ENCODE results near the gene SEZ6L. TPM values are rescaled to one million over a fixed set of nuclear protein-coding genes. Genes with fewer than 3 reads are reported as not detected.

The SEZ6L gene
- total and polyA plus RNA-seq, 10 of the 15 experiments (the other 5 are each of a cell fraction or from before 2014, with no cell fraction given) = not detected

DNA sequence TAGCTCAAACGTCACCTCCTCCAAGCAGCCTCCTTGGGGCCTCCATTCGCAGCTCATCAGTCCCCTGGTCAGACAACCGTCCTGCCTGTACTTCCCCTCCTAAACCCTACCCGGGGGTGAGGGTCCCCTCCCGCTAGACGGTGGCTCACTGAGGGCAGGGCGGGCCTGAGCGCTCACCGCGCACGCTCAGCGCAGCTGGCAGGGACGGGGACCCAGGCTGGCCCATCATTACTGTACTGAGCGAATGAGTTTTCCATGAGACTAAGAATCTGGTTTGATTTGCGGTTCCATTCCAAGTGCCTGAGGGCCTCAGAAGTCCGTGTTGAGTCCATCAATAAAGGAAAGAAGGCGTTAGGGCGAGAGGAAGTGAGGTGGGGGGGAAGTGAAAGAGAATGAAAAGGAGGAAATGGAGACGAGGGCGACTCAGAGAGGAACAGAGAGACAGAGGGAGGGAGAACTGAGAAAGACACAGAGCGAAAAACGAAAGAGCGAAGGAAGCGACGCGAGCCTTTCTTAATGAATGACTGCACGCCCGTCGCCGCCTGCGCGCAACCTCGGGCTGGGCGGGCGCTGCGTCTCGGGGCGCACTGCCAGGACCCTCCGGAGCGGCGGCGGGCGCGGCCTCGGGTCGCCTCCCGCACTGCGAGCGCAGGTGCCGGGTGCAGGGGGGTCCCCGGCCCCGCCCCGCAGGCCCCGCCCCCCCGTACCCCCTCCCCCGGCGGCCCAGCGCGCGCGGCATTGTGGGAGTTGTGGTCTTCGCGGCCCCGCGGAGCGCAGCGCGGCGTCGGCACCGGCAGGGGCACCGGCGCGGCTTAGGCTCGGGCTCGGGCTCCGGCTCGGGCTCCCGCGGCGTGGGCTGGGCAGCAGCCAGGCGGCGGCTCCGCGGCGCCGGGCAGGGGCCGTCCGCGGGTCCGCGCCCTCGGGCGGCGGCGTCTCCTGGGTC, 259.5 kb downstream of the SEZ6L start, which contains the start of gene ASPHD2 (continued):
- TF ChIP-seq, protein P1, sequence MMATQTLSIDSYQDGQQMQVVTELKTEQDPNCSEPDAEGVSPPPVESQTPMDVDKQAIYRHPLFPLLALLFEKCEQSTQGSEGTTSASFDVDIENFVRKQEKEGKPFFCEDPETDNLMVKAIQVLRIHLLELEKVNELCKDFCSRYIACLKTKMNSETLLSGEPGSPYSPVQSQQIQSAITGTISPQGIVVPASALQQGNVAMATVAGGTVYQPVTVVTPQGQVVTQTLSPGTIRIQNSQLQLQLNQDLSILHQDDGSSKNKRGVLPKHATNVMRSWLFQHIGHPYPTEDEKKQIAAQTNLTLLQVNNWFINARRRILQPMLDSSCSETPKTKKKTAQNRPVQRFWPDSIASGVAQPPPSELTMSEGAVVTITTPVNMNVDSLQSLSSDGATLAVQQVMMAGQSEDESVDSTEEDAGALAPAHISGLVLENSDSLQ (IDR thresholded peaks at IDR 0.05) = peak; percentile 79
- TF ChIP-seq ETV6 (conservative IDR thresholded peaks at IDR 0.05 in 1 of 2, IDR thresholded peaks at IDR 0.05 in 1 of 2; ENCODE audit: borderline replicate concordance in 1 of 2, low read depth in 1 of 2) (peak in 1 of 2 experiments; percentile 98; a peak in 2 of 4 replicates), NFXL1 (IDR thresholded peaks at IDR 0.05; ENCODE audit: borderline replicate concordance) (peak; percentile 72)

- in situ Hi-C loops (cut with MboI) = no loop called here
- no peaks in the 10 kb centered on the region for H4K20me1 ChIP-seq (ENCODE audit: control insufficient read depth, insufficient read depth)
- peak overlapping the region; percentile 41 for H3K27ac ChIP-seq (ENCODE audit: control insufficient read depth, insufficient read depth)
- H3K4me3 ChIP-seq = peak overlapping the region; percentile 92
- RAD21 ChIA-PET (ENCODE audit: unreplicated experiment) = interaction anchor here (1.0 to 2.2 kb wide), 6 partner anchors 11 to 243 kb away, joined by 3 to 10 read pairs (median 6); no protein-coding TSS in a partner anchor
- H3K4me1 ChIP-seq (ENCODE audit: control insufficient read depth, insufficient read depth, low read length) = peaks cover 36% of the 10 kb centered on the region
- peak overlapping the region; percentile 74 for H3K9ac ChIP-seq (ENCODE audit: control insufficient read depth, insufficient read depth, low read length)
- peak overlapping the region; percentile 43; the same call in 1 of the 2 replicates for H2AFZ ChIP-seq (ENCODE audit: control insufficient read depth, low read depth, low read length)
- SMC1A ChIA-PET (ENCODE audit: uncharacterized antibody, unreplicated experiment) = interaction anchor here (0.7 to 2.6 kb wide), 10 partner anchors 10 to 244 kb away, joined by 3 to 16 read pairs (median 5); no protein-coding TSS in a partner anchor
- CTCF ChIA-PET = interaction anchor here (0.7 to 3.2 kb wide), 10 partner anchors 12 to 243 kb away, joined by 3 to 26 read pairs (median 5); no protein-coding TSS in a partner anchor
- H3K36me3 ChIP-seq (ENCODE audit: control insufficient read depth in 2 of 2, insufficient read depth in 2 of 2, low read length in 1 of 2) = peaks cover 0 to 8% of the 10 kb centered on the region in 2 experiments; a peak in 2 of 4 replicates
- peak overlapping the region; percentile 97 for H3K4me2 ChIP-seq (ENCODE audit: control insufficient read depth, insufficient read depth)
- no peaks in the 10 kb centered on the region for H3K9me3 ChIP-seq (replicated peaks; ENCODE audit: control insufficient read depth, insufficient read depth, low read length)
- no peak for ATAC-seq
- peaks cover 27% of the 10 kb centered on the region for H3K79me2 ChIP-seq (ENCODE audit: control insufficient read depth, insufficient read depth, low read length)
- POLR2A ChIA-PET = interaction anchor here (0.6 to 2.5 kb wide), 6 partner anchors 12 to 244 kb away, joined by 3 to 18 read pairs (median 7); partner anchors contain the start of genes HPS4 and SRRD
- no peaks in the 10 kb centered on the region for H3K27me3 ChIP-seq (replicated peaks in 1 of 2; ENCODE audit: control insufficient read depth in 2 of 2, insufficient read depth in 2 of 2, low read length in 1 of 2)
- no TSS peak for BruUV-seq (replicated peaks)
- WGBS (ENCODE audit: insufficient coverage, insufficient replicate concordance, low lambda C conversion rate, missing lambda C conversion rate) = 0% methylated on average over 14 of the region's 50 CpGs
- FAIRE-seq = no peak
- no peak for DNase-seq (ENCODE audit: low read depth, low spot score)
- intact Hi-C loops (cut with micrococcal nuclease; ENCODE audit: unreplicated experiment) = loop anchor here (5.0 kb wide), 1 partner anchor 53 kb away; the partner anchor contains the start of genes HPS4 and SRRD
- TF ChIP-seq HDAC6 (IDR thresholded peaks at IDR 0.05; ENCODE audit: unreplicated experiment) = no peak
- no peak for TF ChIP-seq CBX3 (IDR thresholded peaks at IDR 0.05; ENCODE audit: borderline replicate concordance, low read depth)
- TF ChIP-seq ZNF217 (IDR thresholded peaks at IDR 0.05) = 0 out of 2 replicates have a peak, but pooled peaks have one; percentile 12
- TF ChIP-seq, protein P2, sequence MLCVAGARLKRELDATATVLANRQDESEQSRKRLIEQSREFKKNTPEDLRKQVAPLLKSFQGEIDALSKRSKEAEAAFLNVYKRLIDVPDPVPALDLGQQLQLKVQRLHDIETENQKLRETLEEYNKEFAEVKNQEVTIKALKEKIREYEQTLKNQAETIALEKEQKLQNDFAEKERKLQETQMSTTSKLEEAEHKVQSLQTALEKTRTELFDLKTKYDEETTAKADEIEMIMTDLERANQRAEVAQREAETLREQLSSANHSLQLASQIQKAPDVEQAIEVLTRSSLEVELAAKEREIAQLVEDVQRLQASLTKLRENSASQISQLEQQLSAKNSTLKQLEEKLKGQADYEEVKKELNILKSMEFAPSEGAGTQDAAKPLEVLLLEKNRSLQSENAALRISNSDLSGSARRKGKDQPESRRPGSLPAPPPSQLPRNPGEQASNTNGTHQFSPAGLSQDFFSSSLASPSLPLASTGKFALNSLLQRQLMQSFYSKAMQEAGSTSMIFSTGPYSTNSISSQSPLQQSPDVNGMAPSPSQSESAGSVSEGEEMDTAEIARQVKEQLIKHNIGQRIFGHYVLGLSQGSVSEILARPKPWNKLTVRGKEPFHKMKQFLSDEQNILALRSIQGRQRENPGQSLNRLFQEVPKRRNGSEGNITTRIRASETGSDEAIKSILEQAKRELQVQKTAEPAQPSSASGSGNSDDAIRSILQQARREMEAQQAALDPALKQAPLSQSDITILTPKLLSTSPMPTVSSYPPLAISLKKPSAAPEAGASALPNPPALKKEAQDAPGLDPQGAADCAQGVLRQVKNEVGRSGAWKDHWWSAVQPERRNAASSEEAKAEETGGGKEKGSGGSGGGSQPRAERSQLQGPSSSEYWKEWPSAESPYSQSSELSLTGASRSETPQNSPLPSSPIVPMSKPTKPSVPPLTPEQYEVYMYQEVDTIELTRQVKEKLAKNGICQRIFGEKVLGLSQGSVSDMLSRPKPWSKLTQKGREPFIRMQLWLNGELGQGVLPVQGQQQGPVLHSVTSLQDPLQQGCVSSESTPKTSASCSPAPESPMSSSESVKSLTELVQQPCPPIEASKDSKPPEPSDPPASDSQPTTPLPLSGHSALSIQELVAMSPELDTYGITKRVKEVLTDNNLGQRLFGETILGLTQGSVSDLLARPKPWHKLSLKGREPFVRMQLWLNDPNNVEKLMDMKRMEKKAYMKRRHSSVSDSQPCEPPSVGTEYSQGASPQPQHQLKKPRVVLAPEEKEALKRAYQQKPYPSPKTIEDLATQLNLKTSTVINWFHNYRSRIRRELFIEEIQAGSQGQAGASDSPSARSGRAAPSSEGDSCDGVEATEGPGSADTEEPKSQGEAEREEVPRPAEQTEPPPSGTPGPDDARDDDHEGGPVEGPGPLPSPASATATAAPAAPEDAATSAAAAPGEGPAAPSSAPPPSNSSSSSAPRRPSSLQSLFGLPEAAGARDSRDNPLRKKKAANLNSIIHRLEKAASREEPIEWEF (IDR thresholded peaks at IDR 0.05; ENCODE audit: insufficient replicate concordance, low read depth, low read length) = no peak
- TF ChIP-seq IKZF2 (IDR thresholded peaks at IDR 0.05) = no peak
- TF ChIP-seq RFX5 (IDR thresholded peaks at IDR 0.05; ENCODE audit: low read depth, low read length) = no peak
- TF ChIP-seq FOS (IDR thresholded peaks at IDR 0.05; ENCODE audit: borderline replicate concordance, extremely low read depth, insufficient read length) = no peak
- TF ChIP-seq BMI1 (IDR thresholded peaks at IDR 0.05; ENCODE audit: borderline replicate concordance) = no peak
- TF ChIP-seq WRNIP1 (IDR thresholded peaks at IDR 0.05; ENCODE audit: borderline replicate concordance, low read depth, low read length) = no peak
Observed at GRCh38 chr22:26429458-26430286, 260.4 kb downstream of the SEZ6L start.
